ENCODE results near the gene CES3. TPM values are rescaled to one million over a fixed set of nuclear protein-coding genes. Genes with fewer than 3 reads are reported as not detected.
"Not testable (repeated sequence)": the region's sequence is repeated elsewhere in the genome, so short reads cannot be mapped to it uniquely, and the experiment has no call there.

Gene CES3
- total RNA-seq, 2 donors from 2014 or later = 0.16 to 0.89 TPM

- Histone ChIP-seq H3K36me3 (no peaks in the 10 kb centered on the region), H3K4me1 (no peaks in the 10 kb centered on the region), H3K27ac (no peak overlapping the region), H3K27me3 (no peaks in the 10 kb centered on the region), H3K4me3 (no peak overlapping the region), H3K9me3 (no peaks in the 10 kb centered on the region)
- DNase-seq (ENCODE audit: low spot score) = no peak
- no peak for TF ChIP-seq CTCF (IDR thresholded peaks at IDR 0.05)
These were observed 7.8 kb downstream of the CES3 start for GRCh38 chr16:66968847-66969246.

- H3K9me3 ChIP-seq = no peaks in the 10 kb centered on the region
- H3K4me1 ChIP-seq = no peaks in the 10 kb centered on the region
- H3K4me3 ChIP-seq = no peak overlapping the region
- no peak overlapping the region for H3K27ac ChIP-seq
- no peak for TF ChIP-seq CTCF (IDR thresholded peaks at IDR 0.05)
- H3K27me3 ChIP-seq = no peaks in the 10 kb centered on the region
- no peak for DNase-seq (ENCODE audit: low spot score)
- H3K36me3 ChIP-seq = no peaks in the 10 kb centered on the region
These were observed 10.0 kb downstream of the CES3 start for GRCh38 chr16:66970775-66971720.

- no peak for DNase-seq (ENCODE audit: low spot score)
- no peaks in the 10 kb centered on the region for H3K27me3 ChIP-seq
- H3K36me3 ChIP-seq = no peaks in the 10 kb centered on the region
- no peak overlapping the region for H3K27ac ChIP-seq
- TF ChIP-seq CTCF (IDR thresholded peaks at IDR 0.05) = no peak
- H3K4me3 ChIP-seq = no peak overlapping the region
- H3K9me3 ChIP-seq = no peaks in the 10 kb centered on the region
- H3K4me1 ChIP-seq = no peaks in the 10 kb centered on the region
These were observed 11.9 kb downstream of the CES3 start for GRCh38 chr16:66972983-66973382.

- no peak overlapping the region for H3K4me3 ChIP-seq
- H3K4me1 ChIP-seq = no peaks in the 10 kb centered on the region
- no peak for TF ChIP-seq CTCF (IDR thresholded peaks at IDR 0.05)
- no peaks in the 10 kb centered on the region for H3K27me3 ChIP-seq
- no peaks in the 10 kb centered on the region for H3K9me3 ChIP-seq
- H3K27ac ChIP-seq = no peak overlapping the region
- DNase-seq (ENCODE audit: low spot score) = no peak
- H3K36me3 ChIP-seq = no peaks in the 10 kb centered on the region
These were observed 12.7 kb downstream of the CES3 start for GRCh38 chr16:66973716-66974115.

- DNase-seq (ENCODE audit: low spot score); H3K27me3 ChIP-seq; H3K4me3 ChIP-seq: not testable (repeated sequence)
These were observed 13.3 kb downstream of the CES3 start for GRCh38 chr16:66974156-66974931.

GRCh38 chr16:66974932-66975246 lies 13.8 kb downstream of the CES3 start:
- not testable (repeated sequence) for H3K4me1 ChIP-seq; H3K27me3 ChIP-seq; H3K36me3 ChIP-seq; H3K27ac ChIP-seq; DNase-seq (ENCODE audit: low spot score); H3K9me3 ChIP-seq; H3K4me3 ChIP-seq

More at GRCh38 chr16:66974156-66974931, 13.3 kb downstream of the CES3 start:
- not testable (repeated sequence) for H3K4me1 ChIP-seq, H3K9me3 ChIP-seq, H3K36me3 ChIP-seq, H3K27ac ChIP-seq
